Aorta (tissue), 5 donors: ENCODE results near the gene CYTH4. TPM values are rescaled to one million over a fixed set of nuclear protein-coding genes. Genes with fewer than 3 reads are reported as not detected.

Experiments
- ATAC-seq: fragments of 200-7000 bp; cut with Tn5 transposase; one replicate; pipeline ENCODE4 v1.9.1; 2022; ENCODE audit warnings: moderate library complexity; ENCODE audit not compliant: low FRiP score
- DNase-seq, 2 donors: peaks; one replicate each; pipeline ENCODE4 v3.0.0-alpha.2; 2020
- H3K27ac ChIP-seq, 2 donors: one replicate each; pipeline ENCODE4 v1.5.1; 2013; ENCODE audit warnings: low read length in 2 of 2, mild to moderate bottlenecking in 2 of 2, moderate library complexity in 2 of 2, control low read depth in 1 of 2, inconsistent platforms in 1 of 2, low read depth in 1 of 2
- H3K27me3 ChIP-seq, 2 donors: one replicate each; pipeline ENCODE4 v1.6.1; 2013; ENCODE audit warnings: control low read depth in 1 of 2, low read length in 1 of 2, mild to moderate bottlenecking in 1 of 2, moderate library complexity in 1 of 2; ENCODE audit not compliant: insufficient read depth in 2 of 2, control insufficient read depth in 1 of 2
- H3K36me3 ChIP-seq, 2 donors: one replicate each; pipeline ENCODE4 v1.6.1; 2013; ENCODE audit warnings: control low read depth in 1 of 2, low read length in 1 of 2, mild to moderate bottlenecking in 1 of 2; ENCODE audit not compliant: insufficient read depth in 2 of 2, control insufficient read depth in 1 of 2
- H3K4me1 ChIP-seq, 2 donors: one replicate each; pipeline ENCODE4 v1.6.1; 2013; ENCODE audit warnings: low read length in 2 of 2, control low read depth in 1 of 2, mild to moderate bottlenecking in 1 of 2, moderate library complexity in 1 of 2; ENCODE audit not compliant: insufficient read depth in 2 of 2, control insufficient read depth in 1 of 2
- H3K4me3 ChIP-seq, 2 donors: one replicate each; pipeline ENCODE4 v1.5.1; 2013; ENCODE audit warnings: low read length in 2 of 2, control low read depth in 1 of 2, mild to moderate bottlenecking in 1 of 2
- H3K9me3 ChIP-seq: one replicate; pipeline ENCODE4 v1.6.1; 2013; ENCODE audit warnings: mild to moderate bottlenecking, low read length; ENCODE audit not compliant: control insufficient read depth
- WGBS, 2 donors: extraction: QIAGEN DNeasy Blood & Tissue Kit; methylation state at CpG; one replicate each; pipeline ENCODE4 v1.1.7; 2013; 5-methylcytosine and 5-hydroxymethylcytosine counted together
- intact Hi-C, 2 donors: fragments of 100-400 bp; cut with DNase I; formaldehyde crosslinking; loops; one replicate each; pipeline versions ENCODE4 v1.14.2 to v1.15.0; 2022
- polyA plus RNA-seq, 2 donors: library from polyadenylated mRNA; stranded (reverse); fragments of 200-250 nt; gene quantifications; one replicate each; pipeline ENCODE4 v1.2.3, GENCODE V29; 2013
- total RNA-seq, 2 donors: library from RNA; stranded (reverse); fragmentation: NEBNext Ultra II Directional; extraction: Animal tissue kit (Norgen Biotek cat#: 25700); gene quantifications; one replicate each; pipeline ENCODE4 v1.2.1, GENCODE V29; 2021
- donor health status: healthy with polysubstance abuse.
- donor health status: Bipolar disorder and iron deficiency.
- donor health status: DM: no; HTN: no; CAD: no.
- donor health status: DM: no; HTN: no; CAD: no.
- donor health status: DM: yes; HTN: yes; CAD: no.

Gene CYTH4
- total and polyA plus RNA-seq, 4 donors: 4.5 to 68.7 (median 22.0) TPM

- Histone ChIP-seq H3K4me1 (no peaks in the 10 kb centered on the region), H3K36me3 (no peaks in the 10 kb centered on the region), H3K27me3 (no peaks in the 10 kb centered on the region), H3K9me3 (no peaks in the 10 kb centered on the region), H3K4me3 (no peak overlapping the region), H3K27ac (no peak overlapping the region)
- WGBS, 2 donors: 74 to 81% methylated on average over 15 of the region's 15 CpGs
- ATAC-seq: no peak
- no peak for DNase-seq
- intact Hi-C loops: no loop called here
Measured at GRCh38 chr22:37363261-37363992, 81.1 kb downstream of the CYTH4 start.

Other genes with a start within 250 kb of the CYTH4 start
- gene KCTD17, start 230.8 kb upstream of the CYTH4 start, total RNA-seq: 10 to 100 TPM; 21.0 to 27.5 TPM
- 10 to 100 TPM; 15.2 to 20.5 TPM for gene KCTD17, start 230.8 kb upstream of the CYTH4 start, polyA plus RNA-seq
- gene TMPRSS6, start 172.8 kb upstream of the CYTH4 start, total RNA-seq: not detected
- not detected for gene TMPRSS6, start 172.8 kb upstream of the CYTH4 start, polyA plus RNA-seq
- gene IL2RB, start 132.6 kb upstream of the CYTH4 start, total RNA-seq: 1 to 10 TPM; 2.0 to 4.5 TPM
- 1 to 10 TPM in 1 of 2 donors, under 1 TPM in 1; 0.23 to 1.3 TPM for gene IL2RB, start 132.6 kb upstream of the CYTH4 start, polyA plus RNA-seq
- gene C1QTNF6, start 94.3 kb upstream of the CYTH4 start, total RNA-seq: 1 to 10 TPM; 2.4 to 7.0 TPM
- gene C1QTNF6, start 94.3 kb upstream of the CYTH4 start, polyA plus RNA-seq: 10 to 100 TPM in 1 of 2 donors, 1 to 10 TPM in 1; 3.1 to 11.9 TPM
- gene SSTR3, start 70.0 kb upstream of the CYTH4 start, total RNA-seq: not detected
- gene SSTR3, start 70.0 kb upstream of the CYTH4 start, polyA plus RNA-seq: not detected
- 10 to 100 TPM; 16.8 to 19.8 TPM for gene RAC2, start 38.2 kb upstream of the CYTH4 start, total RNA-seq
- gene RAC2, start 38.2 kb upstream of the CYTH4 start, polyA plus RNA-seq: 10 to 100 TPM in 1 of 2 donors, 1 to 10 TPM in 1; 3.6 to 14.5 TPM
- gene ELFN2, start 145.0 kb downstream of the CYTH4 start, total RNA-seq: under 1 TPM; 0.06 to 0.24 TPM
- not detected for gene ELFN2, start 145.0 kb downstream of the CYTH4 start, polyA plus RNA-seq
- gene MFNG, start 203.9 kb downstream of the CYTH4 start, total RNA-seq: 10 to 100 TPM; 22.8 to 35.4 TPM
- gene MFNG, start 203.9 kb downstream of the CYTH4 start, polyA plus RNA-seq: 10 to 100 TPM in 1 of 2 donors, 1 to 10 TPM in 1; 6.7 to 12.0 TPM
- 10 to 100 TPM; 10.1 to 24.9 TPM for gene CARD10, start 236.9 kb downstream of the CYTH4 start, total RNA-seq
- 1 to 10 TPM; 2.2 to 8.8 TPM for gene CARD10, start 236.9 kb downstream of the CYTH4 start, polyA plus RNA-seq